Common myeloid progenitor, CD34-positive (primary cell): ENCODE data around the gene ANKMY1.

Experiments used
- CTCF ChIA-PET: fragments of 350-600 bp; sonication (Branson Sonifier 250); formaldehyde crosslinking; loops from one replicate; lab custom pipeline; 2021; ENCODE audit warnings: antibody characterized with exemption; lab: Charles Lee
- POLR2A ChIA-PET: fragments of 350-600 bp; sonication (Branson Sonifier 250); formaldehyde crosslinking; loops from one replicate; lab custom pipeline; 2021; ENCODE audit warnings: antibody characterized with exemption; lab: Charles Lee
- DNase-seq, 3 donors: peaks; one replicate each; pipeline versions ENCODE4 v3.0.0 to v3.0.0-alpha.2; 2013
- H3K27ac ChIP-seq, 2 experiments: 1 replicate in 1 of 2; 2 replicates in 1 of 2; pipeline ENCODE4 v1.7.0; 2013; ENCODE audit warnings: inconsistent platforms in 2 of 2, low read length in 2 of 2, mild to moderate bottlenecking in 2 of 2, low read depth in 1 of 2, moderate library complexity in 1 of 2; ENCODE audit not compliant: severe bottlenecking in 2 of 2, insufficient read depth in 1 of 2, poor library complexity in 1 of 2
- H3K27me3 ChIP-seq, 5 experiments: replicated peaks in 2 of 5; 1 replicate in 3 of 5; 2 replicates in 2 of 5; pipeline versions ENCODE4 v1.6.1 to v1.7.0; 2013; ENCODE audit warnings: low read length in 4 of 5, mild to moderate bottlenecking in 2 of 5, moderate library complexity in 2 of 5, inconsistent platforms in 1 of 5; ENCODE audit not compliant: insufficient read depth in 5 of 5, control insufficient read depth in 4 of 5
- H3K36me3 ChIP-seq, 4 experiments: 1 replicate in 2 of 4; 2 replicates in 2 of 4; pipeline versions ENCODE4 v1.6.1 to v1.7.0; 2013; ENCODE audit warnings: low read length in 3 of 4, control low read depth in 1 of 4, mild to moderate bottlenecking in 1 of 4; ENCODE audit not compliant: control insufficient read depth in 4 of 4, insufficient read depth in 4 of 4
- H3K4me1 ChIP-seq, 4 experiments: 1 replicate in 3 of 4; 2 replicates in 1 of 4; pipeline versions ENCODE4 v1.6.1 to v1.7.1; 2013; ENCODE audit warnings: low read length in 3 of 4, mild to moderate bottlenecking in 3 of 4, control low read depth in 1 of 4, inconsistent platforms in 1 of 4, moderate library complexity in 1 of 4; ENCODE audit not compliant: control insufficient read depth in 4 of 4, insufficient read depth in 4 of 4; ENCODE audit errors: control extremely low read depth in 1 of 4
- H3K4me3 ChIP-seq, 7 experiments: 1 replicate in 4 of 7; 2 replicates in 3 of 7; pipeline versions ENCODE4 v1.5.1 to v1.7.0; 2013; ENCODE audit warnings: mild to moderate bottlenecking in 7 of 7, low read length in 6 of 7, moderate library complexity in 6 of 7, inconsistent platforms in 2 of 7, low read depth in 2 of 7, control low read depth in 1 of 7; ENCODE audit not compliant: insufficient read depth in 4 of 7, control insufficient read depth in 1 of 7; ENCODE audit errors: extremely low read depth in 1 of 7
- H3K9me3 ChIP-seq, 5 experiments: 1 replicate in 4 of 5; 2 replicates in 1 of 5; pipeline versions ENCODE4 v1.6.1 to v1.7.1; 2013; ENCODE audit warnings: low read length in 4 of 5, mild to moderate bottlenecking in 2 of 5, inconsistent platforms in 1 of 5, low read depth in 1 of 5, moderate library complexity in 1 of 5; ENCODE audit not compliant: control insufficient read depth in 4 of 5, insufficient read depth in 2 of 5; ENCODE audit errors: control extremely low read depth in 1 of 5
- WGBS: methylation state at CpG from one replicate; pipeline ENCODE4 v1.1.5; 2013; ENCODE audit not compliant: insufficient coverage; 5-methylcytosine and 5-hydroxymethylcytosine counted together

ANKMY1 gene

GRCh38 chr2:240446664-240447175, 111.1 kb downstream of the ANKMY1 start:
- Histone ChIP-seq H3K36me3 (no peaks in the 10 kb centered on the region), H3K9me3 (no peaks in the 10 kb centered on the region), H3K27me3 (peaks cover 0 to 36% (median 12%) of the 10 kb centered on the region in 5 experiments), H3K4me3 (no peak overlapping the region), H3K27ac (no peak overlapping the region), H3K4me1 (peaks cover 0 to under 1% (median 0%) of the 10 kb centered on the region in 4 experiments)
- ChIA-PET POLR2A (no interaction called here), CTCF (no interaction called here)
- no peak for DNase-seq
- 87% methylated on average over 12 of the region's 12 CpGs for WGBS

GRCh38 chr2:240445961-240446663, 111.7 kb downstream of the ANKMY1 start:
- Histone ChIP-seq H3K9me3 (no peaks in the 10 kb centered on the region), H3K4me1 (no peaks in the 10 kb centered on the region), H3K27ac (no peak overlapping the region), H3K27me3 (peaks cover 0 to 30% (median 9%) of the 10 kb centered on the region in 5 experiments), H3K36me3 (no peaks in the 10 kb centered on the region), H3K4me3 (no peak overlapping the region)
- POLR2A ChIA-PET = no interaction called here
- CTCF ChIA-PET = interaction anchor here (1.3 kb wide), 1 partner anchor 218 kb away, joined by 3 read pairs; no protein-coding TSS in a partner anchor
- DNase-seq = no peak
- 98% methylated on average over 17 of the region's 24 CpGs for WGBS

GRCh38 chr2:240444464-240444863, 113.3 kb downstream of the ANKMY1 start:
- WGBS = 90% methylated on average over 15 of the region's 16 CpGs
- H3K36me3 ChIP-seq = no peaks in the 10 kb centered on the region

GRCh38 chr2:240443891-240444301, 113.9 kb downstream of the ANKMY1 start:
- Histone ChIP-seq H3K27ac (no peak overlapping the region), H3K27me3 (peaks cover 0 to 11% (median 2%) of the 10 kb centered on the region in 5 experiments), H3K4me1 (no peaks in the 10 kb centered on the region), H3K36me3 (no peaks in the 10 kb centered on the region), H3K9me3 (no peaks in the 10 kb centered on the region), H3K4me3 (no peak overlapping the region)
- WGBS = 98% methylated on average over 17 of the region's 17 CpGs
- ChIA-PET POLR2A (no interaction called here), CTCF (no interaction called here)
- no peak for DNase-seq

More at GRCh38 chr2:240444464-240444863, 113.3 kb downstream of the ANKMY1 start:
- Histone ChIP-seq H3K4me1 (no peaks in the 10 kb centered on the region), H3K9me3 (no peaks in the 10 kb centered on the region), H3K27ac (no peak overlapping the region), H3K27me3 (peaks cover 0 to 13% (median 0%) of the 10 kb centered on the region in 5 experiments), H3K4me3 (no peak overlapping the region)
- ChIA-PET CTCF (no interaction called here), POLR2A (no interaction called here)
- DNase-seq = no peak

- Histone ChIP-seq H3K4me3 (no peak overlapping the region), H3K9me3 (no peaks in the 10 kb centered on the region), H3K27ac (no peak overlapping the region), H3K4me1 (no peaks in the 10 kb centered on the region), H3K27me3 (peaks cover 0 to 8% (median 1%) of the 10 kb centered on the region in 5 experiments), H3K36me3 (no peaks in the 10 kb centered on the region)
- DNase-seq = no peak
- CTCF ChIA-PET = no interaction called here
- POLR2A ChIA-PET = no interaction called here
- 92% methylated on average over 21 of the region's 25 CpGs for WGBS
Observed at GRCh38 chr2:240442891-240443715, 114.7 kb downstream of the ANKMY1 start.

GRCh38 chr2:240441993-240442411, 115.8 kb downstream of the ANKMY1 start:
- Histone ChIP-seq H3K27ac (no peak overlapping the region), H3K27me3 (peaks cover 0 to 13% (median 12%) of the 10 kb centered on the region in 5 experiments), H3K4me3 (no peak overlapping the region), H3K9me3 (no peaks in the 10 kb centered on the region), H3K36me3 (no peaks in the 10 kb centered on the region), H3K4me1 (no peaks in the 10 kb centered on the region)
- ChIA-PET POLR2A (no interaction called here), CTCF (no interaction called here)
- WGBS = 96% methylated on average over 16 of the region's 17 CpGs
- no peak for DNase-seq
